ENCODE data around the gene TULP4. TPM values are rescaled to one million over a fixed set of nuclear protein-coding genes. Genes with fewer than 3 reads are reported as not detected.
"Not testable (repeated sequence)": the region's sequence is repeated elsewhere in the genome, so short reads cannot be mapped to it uniquely, and the experiment has no call there.

The TULP4 gene
- total RNA-seq, 6 experiments from 2014 or later, result 27.0 to 42.4 (median 32.3) TPM

GRCh38 chr6:158474961-158475343 is 162.7 kb downstream of the TULP4 start:
- Histone ChIP-seq H3K4me1 (no peaks in the 10 kb centered on the region), H3K36me3 (peaks cover 0 to 5% (median 1%) of the 10 kb centered on the region in 4 donors), H3K9me3 (no peaks in the 10 kb centered on the region), H3K27ac (no peak overlapping the region), H3K27me3 (no peaks in the 10 kb centered on the region), H3K4me3 (no peak overlapping the region)
- intact Hi-C loops (cut with DNase I), result no loop called here
- ATAC-seq, result no peak
- TF ChIP-seq CTCF (IDR thresholded peaks at IDR 0.05) (no peak), POLR2A (IDR thresholded peaks at IDR 0.05) (no peak)
- WGBS (ENCODE audit: insufficient coverage, low coverage, low lambda C conversion rate, missing lambda C conversion rate), result 80% methylated on average over 3 of the region's 5 CpGs
- DNase-seq, result no peak

- no peak for TF ChIP-seq POLR2A (IDR thresholded peaks at IDR 0.05)
- no peak for TF ChIP-seq CTCF (IDR thresholded peaks at IDR 0.05)
- Histone ChIP-seq H3K27ac (no peak overlapping the region), H3K4me3 (no peak overlapping the region), H3K9me3 (no peaks in the 10 kb centered on the region), H3K4me1 (no peaks in the 10 kb centered on the region), H3K27me3 (no peaks in the 10 kb centered on the region), H3K36me3 (peaks cover 0 to 11% (median 1%) of the 10 kb centered on the region in 4 donors)
- no peak for ATAC-seq
- intact Hi-C loops (cut with DNase I), result no loop called here
- DNase-seq, result no peak
- 80% methylated on average over 15 of the region's 15 CpGs for WGBS (ENCODE audit: insufficient coverage, low coverage, low lambda C conversion rate, missing lambda C conversion rate)
Observed at GRCh38 chr6:158475344-158476302, 163.4 kb downstream of the TULP4 start.

GRCh38 chr6:158476389-158476788 is 164.1 kb downstream of the TULP4 start:
- H3K36me3 ChIP-seq, result peaks cover 0 to 15% (median 1%) of the 10 kb centered on the region in 4 donors
- ATAC-seq (no peak), DNase-seq (no peak)
- no peak overlapping the region for H3K4me3 ChIP-seq
- H3K27ac ChIP-seq, result no peak overlapping the region
- no peaks in the 10 kb centered on the region for H3K9me3 ChIP-seq
- H3K27me3 ChIP-seq, result no peaks in the 10 kb centered on the region
- WGBS (ENCODE audit: insufficient coverage, low coverage, low lambda C conversion rate, missing lambda C conversion rate), result 93% methylated on average over 7 of the region's 12 CpGs
- intact Hi-C loops (cut with DNase I), result no loop called here
- TF ChIP-seq POLR2A (IDR thresholded peaks at IDR 0.05) (no peak), CTCF (IDR thresholded peaks at IDR 0.05) (no peak)
- H3K4me1 ChIP-seq, result no peaks in the 10 kb centered on the region

- WGBS (ENCODE audit: insufficient coverage, low coverage, low lambda C conversion rate, missing lambda C conversion rate), result 92% methylated on average over 4 of the region's 4 CpGs
- H3K9me3 ChIP-seq; H3K27ac ChIP-seq; H3K27me3 ChIP-seq; intact Hi-C loops (cut with DNase I); H3K4me3 ChIP-seq; DNase-seq; H3K4me1 ChIP-seq; ATAC-seq: not testable (repeated sequence)
- peaks cover 0 to 19% (median 1%) of the 10 kb centered on the region in 4 donors for H3K36me3 ChIP-seq
Observed at GRCh38 chr6:158477722-158478121, 165.5 kb downstream of the TULP4 start.

- no peaks in the 10 kb centered on the region for H3K4me1 ChIP-seq
- intact Hi-C loops (cut with DNase I), result no loop called here
- no peak overlapping the region for H3K27ac ChIP-seq
- ATAC-seq (no peak), DNase-seq (no peak)
- WGBS (ENCODE audit: insufficient coverage, low coverage, low lambda C conversion rate, missing lambda C conversion rate), result 89% methylated on average over 14 of the region's 20 CpGs
- H3K36me3 ChIP-seq, result peaks cover 0 to 19% (median 1%) of the 10 kb centered on the region in 4 donors
- H3K9me3 ChIP-seq, result no peaks in the 10 kb centered on the region
- H3K4me3 ChIP-seq, result no peak overlapping the region
- TF ChIP-seq POLR2A (IDR thresholded peaks at IDR 0.05), result no peak
- no peaks in the 10 kb centered on the region for H3K27me3 ChIP-seq
Observed at GRCh38 chr6:158480989-158481388, 168.7 kb downstream of the TULP4 start.
